Left renal pelvis (tissue), 4 donors: ENCODE measurements around the gene SP9. TPM values are rescaled to one million over a fixed set of nuclear protein-coding genes. Genes with fewer than 3 reads are reported as not detected.

ENCODE experiments used
- DNase-seq, 4 donors: peaks; one replicate each; pipeline ENCODE4 v3.0.0-alpha.2; 2013; ENCODE audit warnings: low read depth in 4 of 4, low spot score in 3 of 4
- polyA plus RNA-seq, 4 donors: library from polyadenylated mRNA; unstranded; fragments of 120-200 nt; gene quantifications; one replicate each; pipeline ENCODE4 v1.2.1, GENCODE V29; 2013; ENCODE audit not compliant: insufficient read length in 4 of 4

The SP9 gene
- polyA plus RNA-seq, 4 donors: not detected

- no peak for DNase-seq
Measured at GRCh38 chr2:174333017-174333371, 1.8 kb upstream of the SP9 start.

- no peak for DNase-seq
Measured at GRCh38 chr2:174333372-174334277, 1.1 kb upstream of the SP9 start.

GRCh38 chr2:174334278-174334715 lies 457 bp upstream of the SP9 start:
- no peak for DNase-seq

- DNase-seq: peak in 1 of 4 donors; percentile 8
Measured at GRCh38 chr2:174335254-174335987, 667 bp downstream of the SP9 start.

GRCh38 chr2:174335988-174336500 lies 1.3 kb downstream of the SP9 start:
- peak in 1 of 4 donors; percentile 20 for DNase-seq

- DNase-seq: no peak
Measured at GRCh38 chr2:174336501-174337336, 2.0 kb downstream of the SP9 start.

GRCh38 chr2:174337337-174338146 lies 2.8 kb downstream of the SP9 start:
- peak in 1 of 4 donors; percentile 20 for DNase-seq

GRCh38 chr2:174338147-174338605 lies 3.4 kb downstream of the SP9 start:
- DNase-seq: no peak

- DNase-seq: no peak
Measured at GRCh38 chr2:174338671-174339560, 4.2 kb downstream of the SP9 start.

- no peak for DNase-seq
Measured at GRCh38 chr2:174339561-174340399, 5.0 kb downstream of the SP9 start.

GRCh38 chr2:174340400-174341292 lies 5.9 kb downstream of the SP9 start:
- DNase-seq: peak in 1 of 4 donors; percentile 12

GRCh38 chr2:174341293-174341994 lies 6.7 kb downstream of the SP9 start:
- peak in 2 of 4 donors; percentile 64 to 73 for DNase-seq

- DNase-seq: no peak
Measured at GRCh38 chr2:174341995-174342685, 7.4 kb downstream of the SP9 start.

GRCh38 chr2:174342686-174343342 lies 8.1 kb downstream of the SP9 start:
- peak in 1 of 4 donors; percentile 20 for DNase-seq

- no peak for DNase-seq
Measured at GRCh38 chr2:174343343-174343622, 8.5 kb downstream of the SP9 start.
